ENCODE data around the gene UNG. TPM values are rescaled to one million over a fixed set of nuclear protein-coding genes. Genes with fewer than 3 reads are reported as not detected.

The UNG gene
- total RNA-seq, 1 experiment from 2014 or later: 99.0 TPM

DNA sequence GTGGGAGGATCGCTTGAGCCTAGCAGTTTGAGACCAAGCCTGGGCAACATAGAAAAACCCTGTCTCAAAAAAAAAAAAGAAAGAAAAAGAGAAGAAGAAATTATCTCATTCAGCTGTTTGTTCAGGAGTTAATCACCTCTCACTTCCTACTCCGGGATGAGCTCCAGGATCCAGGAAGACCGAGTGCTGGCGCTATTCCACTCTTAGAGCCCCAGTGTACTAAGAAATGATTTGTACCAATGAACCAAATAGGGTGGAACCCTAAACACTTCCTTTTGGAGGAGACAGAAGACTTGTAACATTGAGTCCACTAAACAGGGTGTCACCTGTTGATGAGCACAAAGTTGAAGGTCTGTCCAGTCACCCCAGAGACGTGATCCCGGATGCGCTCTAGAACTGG lies 7.7 kb upstream of the UNG start (continued):
- TF ChIP-seq, protein P1, sequence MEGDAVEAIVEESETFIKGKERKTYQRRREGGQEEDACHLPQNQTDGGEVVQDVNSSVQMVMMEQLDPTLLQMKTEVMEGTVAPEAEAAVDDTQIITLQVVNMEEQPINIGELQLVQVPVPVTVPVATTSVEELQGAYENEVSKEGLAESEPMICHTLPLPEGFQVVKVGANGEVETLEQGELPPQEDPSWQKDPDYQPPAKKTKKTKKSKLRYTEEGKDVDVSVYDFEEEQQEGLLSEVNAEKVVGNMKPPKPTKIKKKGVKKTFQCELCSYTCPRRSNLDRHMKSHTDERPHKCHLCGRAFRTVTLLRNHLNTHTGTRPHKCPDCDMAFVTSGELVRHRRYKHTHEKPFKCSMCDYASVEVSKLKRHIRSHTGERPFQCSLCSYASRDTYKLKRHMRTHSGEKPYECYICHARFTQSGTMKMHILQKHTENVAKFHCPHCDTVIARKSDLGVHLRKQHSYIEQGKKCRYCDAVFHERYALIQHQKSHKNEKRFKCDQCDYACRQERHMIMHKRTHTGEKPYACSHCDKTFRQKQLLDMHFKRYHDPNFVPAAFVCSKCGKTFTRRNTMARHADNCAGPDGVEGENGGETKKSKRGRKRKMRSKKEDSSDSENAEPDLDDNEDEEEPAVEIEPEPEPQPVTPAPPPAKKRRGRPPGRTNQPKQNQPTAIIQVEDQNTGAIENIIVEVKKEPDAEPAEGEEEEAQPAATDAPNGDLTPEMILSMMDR (IDR thresholded peaks at IDR 0.05 in 2 of 3, conservative IDR thresholded peaks at IDR 0.05 in 1 of 3; ENCODE audit: borderline replicate concordance in 1 of 3, insufficient read depth in 1 of 3, low read depth in 2 of 3, low read length in 2 of 3): no peak
- no peak for TF ChIP-seq EZH2 (IDR thresholded peaks at IDR 0.05)
- TF ChIP-seq, protein P2, sequence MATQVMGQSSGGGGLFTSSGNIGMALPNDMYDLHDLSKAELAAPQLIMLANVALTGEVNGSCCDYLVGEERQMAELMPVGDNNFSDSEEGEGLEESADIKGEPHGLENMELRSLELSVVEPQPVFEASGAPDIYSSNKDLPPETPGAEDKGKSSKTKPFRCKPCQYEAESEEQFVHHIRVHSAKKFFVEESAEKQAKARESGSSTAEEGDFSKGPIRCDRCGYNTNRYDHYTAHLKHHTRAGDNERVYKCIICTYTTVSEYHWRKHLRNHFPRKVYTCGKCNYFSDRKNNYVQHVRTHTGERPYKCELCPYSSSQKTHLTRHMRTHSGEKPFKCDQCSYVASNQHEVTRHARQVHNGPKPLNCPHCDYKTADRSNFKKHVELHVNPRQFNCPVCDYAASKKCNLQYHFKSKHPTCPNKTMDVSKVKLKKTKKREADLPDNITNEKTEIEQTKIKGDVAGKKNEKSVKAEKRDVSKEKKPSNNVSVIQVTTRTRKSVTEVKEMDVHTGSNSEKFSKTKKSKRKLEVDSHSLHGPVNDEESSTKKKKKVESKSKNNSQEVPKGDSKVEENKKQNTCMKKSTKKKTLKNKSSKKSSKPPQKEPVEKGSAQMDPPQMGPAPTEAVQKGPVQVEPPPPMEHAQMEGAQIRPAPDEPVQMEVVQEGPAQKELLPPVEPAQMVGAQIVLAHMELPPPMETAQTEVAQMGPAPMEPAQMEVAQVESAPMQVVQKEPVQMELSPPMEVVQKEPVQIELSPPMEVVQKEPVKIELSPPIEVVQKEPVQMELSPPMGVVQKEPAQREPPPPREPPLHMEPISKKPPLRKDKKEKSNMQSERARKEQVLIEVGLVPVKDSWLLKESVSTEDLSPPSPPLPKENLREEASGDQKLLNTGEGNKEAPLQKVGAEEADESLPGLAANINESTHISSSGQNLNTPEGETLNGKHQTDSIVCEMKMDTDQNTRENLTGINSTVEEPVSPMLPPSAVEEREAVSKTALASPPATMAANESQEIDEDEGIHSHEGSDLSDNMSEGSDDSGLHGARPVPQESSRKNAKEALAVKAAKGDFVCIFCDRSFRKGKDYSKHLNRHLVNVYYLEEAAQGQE (IDR thresholded peaks at IDR 0.05; ENCODE audit: low read depth): no peak

DNA sequence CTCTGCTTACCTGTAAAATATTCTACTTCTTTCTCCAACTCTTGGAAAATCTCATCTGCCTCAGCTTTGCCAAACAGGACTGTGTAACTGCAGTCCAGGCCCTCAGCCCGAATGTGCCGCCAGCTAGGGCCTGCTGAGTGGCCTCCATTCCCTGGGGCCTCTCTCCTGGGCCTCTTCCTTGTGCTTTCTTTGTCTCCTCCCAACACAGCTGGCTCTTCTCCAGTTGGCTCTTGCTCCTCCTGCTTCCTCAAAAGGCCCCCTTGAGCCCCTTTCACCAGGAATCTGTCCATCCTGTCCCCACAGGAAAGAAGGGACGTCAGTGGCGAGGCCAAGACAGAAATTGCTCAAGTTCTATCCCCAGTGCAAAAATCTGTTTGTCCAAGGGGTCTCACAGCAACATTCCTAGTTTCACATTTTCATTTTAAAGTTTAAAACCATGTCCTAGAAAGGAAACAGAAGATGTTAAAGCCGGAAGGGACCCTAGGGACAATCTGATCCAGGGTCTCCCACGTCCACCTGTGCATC lies 4.8 kb upstream of the UNG start:
- no peaks in the 10 kb centered on the region for H4K20me1 ChIP-seq (ENCODE audit: insufficient read depth)
- peaks cover 10 to 21% of the 10 kb centered on the region in 2 experiments; a peak in 3 of 4 replicates for H3K36me3 ChIP-seq (ENCODE audit: control insufficient read depth in 1 of 2, insufficient read depth in 2 of 2, low read length in 2 of 2)
- DNase-seq (ENCODE audit: low read depth, low spot score): no peak
- peaks cover 13 to 31% of the 10 kb centered on the region in 2 experiments; a peak in 3 of 4 replicates for H3K4me1 ChIP-seq (ENCODE audit: control insufficient read depth in 1 of 2, insufficient read depth in 2 of 2, low read length in 2 of 2)
- no peak for ATAC-seq
- ChIA-PET RAD21 (ENCODE audit: low non-redundant PET in 1 of 2, low total read pairs in 2 of 2, uncharacterized antibody in 2 of 2, unreplicated experiment in 2 of 2) (no interaction called here), CTCF (interaction anchor here (0.5 to 1.0 kb wide), 4 partner anchors 17 to 527 kb away, joined by 3 read pairs; no protein-coding TSS in a partner anchor), POLR2A (interaction anchor here (0.7 kb wide), 1 partner anchor 293 kb away, joined by 3 read pairs; no protein-coding TSS in a partner anchor)
- no peaks in the 10 kb centered on the region for H3K9me2 ChIP-seq (ENCODE audit: insufficient read depth)
- TF ChIP-seq ELF1 (IDR thresholded peaks at IDR 0.05; ENCODE audit: borderline replicate concordance, low read depth) (no peak), ZFX (IDR thresholded peaks at IDR 0.05) (no peak), SP1 (IDR thresholded peaks at IDR 0.05; ENCODE audit: low read depth) (no peak), EGR1 (IDR thresholded peaks at IDR 0.05; ENCODE audit: low read depth) (no peak), POLR2AphosphoS5 (IDR thresholded peaks at IDR 0.05; ENCODE audit: low read depth, low read length) (no peak), SIN3A (IDR thresholded peaks at IDR 0.05; ENCODE audit: low read depth) (no peak)
- TF ChIP-seq, protein P3, sequence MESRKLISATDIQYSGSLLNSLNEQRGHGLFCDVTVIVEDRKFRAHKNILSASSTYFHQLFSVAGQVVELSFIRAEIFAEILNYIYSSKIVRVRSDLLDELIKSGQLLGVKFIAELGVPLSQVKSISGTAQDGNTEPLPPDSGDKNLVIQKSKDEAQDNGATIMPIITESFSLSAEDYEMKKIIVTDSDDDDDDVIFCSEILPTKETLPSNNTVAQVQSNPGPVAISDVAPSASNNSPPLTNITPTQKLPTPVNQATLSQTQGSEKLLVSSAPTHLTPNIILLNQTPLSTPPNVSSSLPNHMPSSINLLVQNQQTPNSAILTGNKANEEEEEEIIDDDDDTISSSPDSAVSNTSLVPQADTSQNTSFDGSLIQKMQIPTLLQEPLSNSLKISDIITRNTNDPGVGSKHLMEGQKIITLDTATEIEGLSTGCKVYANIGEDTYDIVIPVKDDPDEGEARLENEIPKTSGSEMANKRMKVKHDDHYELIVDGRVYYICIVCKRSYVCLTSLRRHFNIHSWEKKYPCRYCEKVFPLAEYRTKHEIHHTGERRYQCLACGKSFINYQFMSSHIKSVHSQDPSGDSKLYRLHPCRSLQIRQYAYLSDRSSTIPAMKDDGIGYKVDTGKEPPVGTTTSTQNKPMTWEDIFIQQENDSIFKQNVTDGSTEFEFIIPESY (IDR thresholded peaks at IDR 0.05; ENCODE audit: extremely low read depth, insufficient replicate concordance, low read length): no peak
- TF ChIP-seq, protein P4, sequence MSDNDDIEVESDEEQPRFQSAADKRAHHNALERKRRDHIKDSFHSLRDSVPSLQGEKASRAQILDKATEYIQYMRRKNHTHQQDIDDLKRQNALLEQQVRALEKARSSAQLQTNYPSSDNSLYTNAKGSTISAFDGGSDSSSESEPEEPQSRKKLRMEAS (IDR thresholded peaks at IDR 0.05): no peak
- H3K4me2 ChIP-seq (ENCODE audit: low read length): peak overlapping the region; percentile 91
- no peaks in the 10 kb centered on the region for H3K27me3 ChIP-seq (ENCODE audit: insufficient read depth, low read length)
- peak overlapping the region; percentile 83 for H3K9ac ChIP-seq (ENCODE audit: low read length)
- H3K4me3 ChIP-seq (replicated peaks in 1 of 2; ENCODE audit: low read depth in 1 of 2, low read length in 2 of 2): peak overlapping the region; percentile 57 to 66
- no TSS peak for BruUV-seq (replicated peaks)
- H2AFZ ChIP-seq (ENCODE audit: low read depth, low read length, poor library complexity, severe bottlenecking): no peak overlapping the region
- peak overlapping the region; percentile 40 for H3K27ac ChIP-seq (ENCODE audit: low read depth, low read length)
- H3K9me3 ChIP-seq (ENCODE audit: control insufficient read depth in 1 of 2, insufficient read depth in 1 of 2, low read depth in 1 of 2, low read length in 2 of 2): no peaks in the 10 kb centered on the region
- peaks cover 30% of the 10 kb centered on the region for H3K79me2 ChIP-seq (ENCODE audit: insufficient read depth, low read length)
- intact Hi-C loops (cut with micrococcal nuclease): loop anchor here (2.0 to 10.0 kb wide), 6 partner anchors 138 to 530 kb away; partner anchors contain the start of gene ISCU

All from HCT116 (cell line).